ENCODE measurements around the gene MC3R.

MC3R gene

DNA sequence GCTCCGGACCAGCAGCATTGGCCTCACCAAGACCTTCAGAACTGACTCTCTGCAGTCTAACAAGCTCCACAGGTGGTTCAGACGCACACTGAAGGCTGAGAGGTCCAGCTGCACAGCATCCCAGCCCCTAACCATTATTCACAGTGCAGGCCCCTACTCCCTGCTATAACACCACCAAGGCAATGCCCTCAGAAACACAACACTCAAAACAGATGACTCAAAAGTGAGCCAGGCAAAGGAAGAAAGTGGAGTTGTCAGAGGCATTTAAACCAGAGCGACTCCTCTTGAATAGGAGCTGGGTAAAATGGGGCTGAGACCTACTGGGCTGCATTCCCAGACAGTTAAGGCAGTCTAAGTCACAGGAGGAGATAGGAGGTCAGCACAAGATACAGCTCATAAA is 20.5 kb upstream of the MC3R start:
- Histone ChIP-seq H3K27me3 (ENCODE audit: insufficient read depth, low read length, poor library complexity, severe bottlenecking) (no peaks in the 10 kb centered on the region), H3K79me2 (ENCODE audit: insufficient read depth, low read length) (no peaks in the 10 kb centered on the region)

DNA sequence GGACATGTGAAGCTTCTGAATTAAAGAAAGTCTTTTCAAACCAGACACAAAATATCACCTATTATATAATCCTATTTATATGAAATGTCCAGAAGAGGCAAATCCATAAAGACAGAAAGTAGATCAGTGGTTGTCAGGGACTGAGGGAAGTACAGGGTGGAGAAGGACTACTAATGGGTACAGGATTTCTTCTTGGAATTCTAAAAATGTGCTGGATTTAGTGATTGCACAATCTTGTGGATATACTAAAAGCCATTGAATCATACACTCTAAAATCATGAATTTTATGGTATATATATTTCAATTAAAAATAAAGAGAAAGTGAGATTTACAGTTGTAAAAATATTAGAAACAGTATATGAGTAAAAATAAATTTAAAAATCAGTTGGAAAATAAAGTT is 18.7 kb upstream of the MC3R start:
- H3K9me3 ChIP-seq (ENCODE audit: insufficient read depth, low read depth, low read length), result no peaks in the 10 kb centered on the region
- no peak for TF ChIP-seq EZH2phosphoT487 (IDR thresholded peaks at IDR 0.05; ENCODE audit: borderline replicate concordance)
- TF ChIP-seq, protein P1, sequence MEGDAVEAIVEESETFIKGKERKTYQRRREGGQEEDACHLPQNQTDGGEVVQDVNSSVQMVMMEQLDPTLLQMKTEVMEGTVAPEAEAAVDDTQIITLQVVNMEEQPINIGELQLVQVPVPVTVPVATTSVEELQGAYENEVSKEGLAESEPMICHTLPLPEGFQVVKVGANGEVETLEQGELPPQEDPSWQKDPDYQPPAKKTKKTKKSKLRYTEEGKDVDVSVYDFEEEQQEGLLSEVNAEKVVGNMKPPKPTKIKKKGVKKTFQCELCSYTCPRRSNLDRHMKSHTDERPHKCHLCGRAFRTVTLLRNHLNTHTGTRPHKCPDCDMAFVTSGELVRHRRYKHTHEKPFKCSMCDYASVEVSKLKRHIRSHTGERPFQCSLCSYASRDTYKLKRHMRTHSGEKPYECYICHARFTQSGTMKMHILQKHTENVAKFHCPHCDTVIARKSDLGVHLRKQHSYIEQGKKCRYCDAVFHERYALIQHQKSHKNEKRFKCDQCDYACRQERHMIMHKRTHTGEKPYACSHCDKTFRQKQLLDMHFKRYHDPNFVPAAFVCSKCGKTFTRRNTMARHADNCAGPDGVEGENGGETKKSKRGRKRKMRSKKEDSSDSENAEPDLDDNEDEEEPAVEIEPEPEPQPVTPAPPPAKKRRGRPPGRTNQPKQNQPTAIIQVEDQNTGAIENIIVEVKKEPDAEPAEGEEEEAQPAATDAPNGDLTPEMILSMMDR (conservative IDR thresholded peaks at IDR 0.05; ENCODE audit: low read length), result no peak
- H4K20me1 ChIP-seq (ENCODE audit: insufficient read depth, low read length, poor library complexity, severe bottlenecking), result no peaks in the 10 kb centered on the region
- no peak overlapping the region for H3K9ac ChIP-seq (ENCODE audit: low read depth, low read length, poor library complexity, severe bottlenecking)
- no peaks in the 10 kb centered on the region for H3K36me3 ChIP-seq (ENCODE audit: insufficient read depth, low read length)
- no peak overlapping the region for H3K4me2 ChIP-seq (ENCODE audit: low read depth, low read length, poor library complexity, severe bottlenecking)
- no peak overlapping the region for H2AFZ ChIP-seq (ENCODE audit: low read length)
- no peaks in the 10 kb centered on the region for H3K79me2 ChIP-seq (ENCODE audit: insufficient read depth, low read length)
- no peaks in the 10 kb centered on the region for H3K9me2 ChIP-seq (replicated peaks; ENCODE audit: low read depth, low read length)
- H3K27me3 ChIP-seq (ENCODE audit: insufficient read depth, low read length, poor library complexity, severe bottlenecking), result no peaks in the 10 kb centered on the region
- H3F3A ChIP-seq (ENCODE audit: low read depth), result no peaks in the 10 kb centered on the region
- no peaks in the 10 kb centered on the region for H3K4me1 ChIP-seq (ENCODE audit: insufficient read depth, low read length, poor library complexity, severe bottlenecking)
- no peak overlapping the region for H3K4me3 ChIP-seq (ENCODE audit: low read length, poor library complexity, severe bottlenecking)

More for the DNA sequence above, 20.5 kb upstream of the MC3R start:
- H3K4me1 ChIP-seq (ENCODE audit: insufficient read depth, low read length, poor library complexity, severe bottlenecking), result no peaks in the 10 kb centered on the region
- H3F3A ChIP-seq (ENCODE audit: low read depth), result no peaks in the 10 kb centered on the region
- H3K4me2 ChIP-seq (ENCODE audit: low read depth, low read length, poor library complexity, severe bottlenecking), result no peak overlapping the region
- TF ChIP-seq EZH2phosphoT487 (IDR thresholded peaks at IDR 0.05; ENCODE audit: borderline replicate concordance), result no peak
- TF ChIP-seq, protein P1 (conservative IDR thresholded peaks at IDR 0.05; ENCODE audit: low read length), result no peak
- no peaks in the 10 kb centered on the region for H4K20me1 ChIP-seq (ENCODE audit: insufficient read depth, low read length, poor library complexity, severe bottlenecking)
- H3K36me3 ChIP-seq (ENCODE audit: insufficient read depth, low read length), result no peaks in the 10 kb centered on the region
- H3K9me3 ChIP-seq (ENCODE audit: insufficient read depth, low read depth, low read length), result no peaks in the 10 kb centered on the region
- no peak overlapping the region for H3K9ac ChIP-seq (ENCODE audit: low read depth, low read length, poor library complexity, severe bottlenecking)
- H2AFZ ChIP-seq (ENCODE audit: low read length), result no peak overlapping the region
- H3K4me3 ChIP-seq (ENCODE audit: low read length, poor library complexity, severe bottlenecking), result no peak overlapping the region
- no peaks in the 10 kb centered on the region for H3K9me2 ChIP-seq (replicated peaks; ENCODE audit: low read depth, low read length)

DNA sequence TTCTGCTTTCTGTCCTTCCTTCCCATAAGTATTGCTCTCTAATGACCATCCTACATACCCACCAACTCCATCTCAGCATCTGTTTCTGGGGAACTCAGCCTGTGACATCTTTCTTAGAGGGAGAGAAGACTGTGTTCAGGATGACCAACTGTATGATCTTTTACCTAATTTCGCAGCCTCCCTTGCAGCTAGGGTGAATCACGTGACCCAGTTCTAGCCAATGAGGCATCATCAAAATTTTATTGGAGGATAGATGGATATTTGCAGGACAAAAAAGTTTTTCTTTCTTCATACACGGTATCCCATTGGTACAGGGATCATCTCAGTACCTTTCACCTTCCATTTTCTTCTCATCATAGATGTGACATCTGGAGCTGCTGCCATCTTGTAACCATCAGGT is 14.4 kb upstream of the MC3R start:
- H3K27me3 ChIP-seq (ENCODE audit: insufficient read depth, low read length, poor library complexity, severe bottlenecking), result no peaks in the 10 kb centered on the region
- H3F3A ChIP-seq (ENCODE audit: low read depth), result no peaks in the 10 kb centered on the region
- H3K79me2 ChIP-seq (ENCODE audit: insufficient read depth, low read length), result no peaks in the 10 kb centered on the region
- no peaks in the 10 kb centered on the region for H3K36me3 ChIP-seq (ENCODE audit: insufficient read depth, low read length)
- H3K9me3 ChIP-seq (ENCODE audit: insufficient read depth, low read depth, low read length), result no peaks in the 10 kb centered on the region; the same call in 1 of the 2 replicates
- no peak overlapping the region for H3K4me3 ChIP-seq (ENCODE audit: low read length, poor library complexity, severe bottlenecking)
- no peak overlapping the region for H2AFZ ChIP-seq (ENCODE audit: low read length)
- no peaks in the 10 kb centered on the region for H3K9me2 ChIP-seq (replicated peaks; ENCODE audit: low read depth, low read length)
- H3K4me2 ChIP-seq (ENCODE audit: low read depth, low read length, poor library complexity, severe bottlenecking), result no peak overlapping the region
- TF ChIP-seq, protein P1 (conservative IDR thresholded peaks at IDR 0.05; ENCODE audit: low read length), result no peak
- no peak for TF ChIP-seq EZH2phosphoT487 (IDR thresholded peaks at IDR 0.05; ENCODE audit: borderline replicate concordance)
- no peaks in the 10 kb centered on the region for H4K20me1 ChIP-seq (ENCODE audit: insufficient read depth, low read length, poor library complexity, severe bottlenecking)
- no peak overlapping the region for H3K9ac ChIP-seq (ENCODE audit: low read depth, low read length, poor library complexity, severe bottlenecking)
- no peaks in the 10 kb centered on the region for H3K4me1 ChIP-seq (ENCODE audit: insufficient read depth, low read length, poor library complexity, severe bottlenecking)

Measured in Loucy (cell line).